Measurements from ENCODE around the gene DDX3X.

Gene DDX3X

DNA sequence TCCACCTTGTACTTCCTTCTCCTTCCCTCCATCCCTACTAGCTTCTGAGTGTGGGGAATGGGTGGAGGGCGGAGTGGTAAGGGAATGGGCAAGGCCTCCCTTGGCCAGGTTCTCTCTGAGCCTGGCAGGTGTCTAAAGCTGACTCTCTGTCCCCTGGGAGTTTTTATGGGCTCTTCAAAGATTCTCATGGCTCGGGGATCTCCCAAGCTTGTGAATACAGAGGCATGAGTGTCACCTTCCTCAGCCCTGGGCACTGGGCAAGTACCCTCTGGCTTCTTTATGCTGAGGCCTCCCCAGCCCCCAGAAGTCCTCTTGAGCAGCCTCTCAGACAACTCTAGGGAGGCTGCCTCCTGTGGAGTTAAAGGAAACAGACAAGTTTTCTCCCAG, 32.5 kb upstream of the DDX3X start:
- in situ Hi-C loops (cut with MboI; ENCODE audit: low sequenced_read_pairs, unreplicated experiment) = no loop called here
- DNase-seq (ENCODE audit: low spot score) = no peak
- TF ChIP-seq, protein P1, sequence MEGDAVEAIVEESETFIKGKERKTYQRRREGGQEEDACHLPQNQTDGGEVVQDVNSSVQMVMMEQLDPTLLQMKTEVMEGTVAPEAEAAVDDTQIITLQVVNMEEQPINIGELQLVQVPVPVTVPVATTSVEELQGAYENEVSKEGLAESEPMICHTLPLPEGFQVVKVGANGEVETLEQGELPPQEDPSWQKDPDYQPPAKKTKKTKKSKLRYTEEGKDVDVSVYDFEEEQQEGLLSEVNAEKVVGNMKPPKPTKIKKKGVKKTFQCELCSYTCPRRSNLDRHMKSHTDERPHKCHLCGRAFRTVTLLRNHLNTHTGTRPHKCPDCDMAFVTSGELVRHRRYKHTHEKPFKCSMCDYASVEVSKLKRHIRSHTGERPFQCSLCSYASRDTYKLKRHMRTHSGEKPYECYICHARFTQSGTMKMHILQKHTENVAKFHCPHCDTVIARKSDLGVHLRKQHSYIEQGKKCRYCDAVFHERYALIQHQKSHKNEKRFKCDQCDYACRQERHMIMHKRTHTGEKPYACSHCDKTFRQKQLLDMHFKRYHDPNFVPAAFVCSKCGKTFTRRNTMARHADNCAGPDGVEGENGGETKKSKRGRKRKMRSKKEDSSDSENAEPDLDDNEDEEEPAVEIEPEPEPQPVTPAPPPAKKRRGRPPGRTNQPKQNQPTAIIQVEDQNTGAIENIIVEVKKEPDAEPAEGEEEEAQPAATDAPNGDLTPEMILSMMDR (IDR thresholded peaks at IDR 0.05; ENCODE audit: borderline replicate concordance, control extremely low read depth, extremely low read depth, insufficient read depth, missing control alignments) = no peak

DNA sequence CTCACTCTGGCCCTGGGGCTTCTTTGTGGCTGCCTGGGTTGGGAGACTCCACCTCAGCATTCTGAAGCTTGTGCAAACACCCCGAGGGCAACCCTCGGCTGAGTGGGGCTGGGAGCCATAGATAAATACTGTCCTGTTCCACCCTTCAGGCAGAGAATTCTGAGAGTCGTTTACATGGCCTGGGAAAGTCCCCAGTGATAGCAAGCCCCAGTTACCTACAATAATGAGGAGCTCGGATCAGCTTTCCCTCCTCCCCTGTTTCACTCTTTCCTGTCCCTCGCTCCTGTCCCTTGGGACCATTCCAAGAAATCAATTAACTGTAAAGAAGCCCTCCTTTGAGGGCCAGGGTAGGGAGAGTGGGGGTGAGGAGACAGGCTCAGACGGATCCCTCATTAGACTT, 31.6 kb upstream of the DDX3X start:
- TF ChIP-seq, protein P1 (IDR thresholded peaks at IDR 0.05; ENCODE audit: borderline replicate concordance, control extremely low read depth, extremely low read depth, insufficient read depth, missing control alignments) = no peak
- in situ Hi-C loops (cut with MboI; ENCODE audit: low sequenced_read_pairs, unreplicated experiment) = no loop called here
- DNase-seq (ENCODE audit: low spot score) = no peak

DNA sequence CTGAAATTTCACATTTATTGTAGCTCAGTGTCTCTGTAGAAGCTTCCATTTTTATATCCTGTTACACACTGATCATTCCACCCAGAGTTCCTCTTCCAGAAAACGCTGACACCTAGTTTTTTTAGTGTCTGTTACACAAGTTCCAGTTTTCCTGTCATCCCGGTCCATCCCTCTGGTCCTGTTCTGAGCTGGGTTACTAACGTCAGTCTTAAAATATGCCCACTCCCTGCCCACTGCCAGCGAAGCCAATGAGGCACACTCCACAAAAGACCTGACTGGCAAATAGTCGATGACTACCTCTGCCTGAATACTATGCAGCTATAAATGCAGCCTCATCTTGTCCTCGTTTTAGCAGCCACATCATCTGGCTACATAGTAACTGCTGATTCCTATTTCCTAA, 30.9 kb upstream of the DDX3X start:
- DNase-seq (ENCODE audit: low spot score) = no peak
- TF ChIP-seq, protein P1 (IDR thresholded peaks at IDR 0.05; ENCODE audit: borderline replicate concordance, control extremely low read depth, extremely low read depth, insufficient read depth, missing control alignments) = no peak

DNA sequence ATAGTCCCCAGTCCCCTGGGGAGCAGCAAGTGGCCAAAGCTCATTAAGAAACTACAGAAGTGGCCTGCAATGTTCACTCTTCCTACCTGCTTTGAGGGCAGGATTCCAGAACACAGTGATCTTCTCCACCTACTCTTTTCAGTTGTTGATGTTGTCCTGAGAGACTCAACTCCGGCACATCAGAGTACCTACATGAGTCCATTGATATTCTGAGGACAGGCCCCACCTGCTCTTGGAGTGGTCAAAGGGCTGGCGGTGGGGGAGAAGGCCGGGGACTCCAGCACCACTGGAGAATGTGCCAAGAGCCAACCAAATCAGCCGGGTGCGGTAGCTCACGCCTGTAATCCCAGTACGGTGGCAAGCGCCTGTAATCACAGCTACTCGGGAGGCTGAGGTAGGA, 29.8 kb upstream of the DDX3X start:
- TF ChIP-seq, protein P1 (IDR thresholded peaks at IDR 0.05; ENCODE audit: borderline replicate concordance, control extremely low read depth, extremely low read depth, insufficient read depth, missing control alignments) = no peak
- DNase-seq (ENCODE audit: low spot score) = no peak
- in situ Hi-C loops (cut with MboI; ENCODE audit: low sequenced_read_pairs, unreplicated experiment) = no loop called here

More for the DNA sequence above, 30.9 kb upstream of the DDX3X start:
- in situ Hi-C loops (cut with MboI; ENCODE audit: low sequenced_read_pairs, unreplicated experiment) = no loop called here

DNA sequence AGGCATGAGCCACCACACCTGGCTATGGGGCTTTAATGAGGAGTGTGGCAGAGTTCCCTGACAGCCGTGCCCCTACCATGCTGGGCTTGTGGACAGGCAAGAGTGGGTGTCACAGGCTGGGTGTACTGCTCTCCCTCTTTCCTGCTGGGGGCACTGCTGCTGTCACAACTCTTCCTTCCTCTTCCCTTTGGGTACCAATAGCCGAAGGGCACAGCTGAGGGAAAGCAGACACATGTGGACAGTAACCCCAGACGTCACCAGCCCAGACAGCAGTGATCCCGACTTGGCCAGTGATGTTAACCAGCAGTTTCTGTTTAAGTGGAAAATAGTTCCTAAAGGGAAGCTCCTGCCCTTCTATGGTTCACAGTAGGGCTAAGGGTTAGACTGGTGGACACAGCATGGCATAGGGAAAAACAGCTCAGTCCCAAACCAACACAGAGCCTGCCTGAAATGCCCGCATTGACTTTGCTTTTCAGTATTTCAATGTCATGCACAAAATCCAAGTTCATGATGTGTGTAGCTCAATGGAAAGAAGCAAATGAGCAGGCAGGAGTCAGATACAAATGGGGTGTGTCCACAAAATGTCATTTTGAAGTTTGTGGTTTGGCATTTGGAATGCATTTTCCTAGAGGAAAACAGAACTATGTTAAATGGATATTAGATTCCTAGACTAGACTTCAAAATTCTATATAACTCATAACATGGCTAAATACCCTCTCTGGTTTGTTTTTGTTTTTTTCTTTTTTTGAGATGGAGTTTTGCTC, 24.9 kb upstream of the DDX3X start:
- DNase-seq (ENCODE audit: low spot score) = no peak
- TF ChIP-seq, protein P1 (IDR thresholded peaks at IDR 0.05; ENCODE audit: borderline replicate concordance, control extremely low read depth, extremely low read depth, insufficient read depth, missing control alignments) = no peak

DNA sequence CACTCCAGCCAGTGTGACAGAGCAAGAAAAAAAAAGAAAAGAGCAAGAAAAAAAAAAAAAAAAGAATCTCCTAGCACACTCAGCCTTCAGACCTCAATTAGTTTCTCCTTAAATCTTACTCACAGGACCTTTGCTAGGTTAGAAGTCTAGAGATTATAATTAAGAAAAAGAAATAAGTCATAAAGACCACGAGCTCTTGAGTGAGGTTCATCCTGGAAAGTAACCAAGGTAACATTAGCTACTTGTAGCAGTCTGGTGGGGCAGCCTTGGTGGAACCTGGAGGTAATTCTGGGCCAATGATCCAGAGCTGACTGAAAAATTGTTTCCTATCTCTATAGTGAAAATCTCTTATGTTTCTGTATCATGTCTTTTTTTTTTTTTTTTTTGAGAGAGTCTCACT, 21.2 kb upstream of the DDX3X start:
- in situ Hi-C loops (cut with MboI; ENCODE audit: low sequenced_read_pairs, unreplicated experiment) = no loop called here
- TF ChIP-seq, protein P1 (IDR thresholded peaks at IDR 0.05; ENCODE audit: borderline replicate concordance, control extremely low read depth, extremely low read depth, insufficient read depth, missing control alignments) = no peak
- DNase-seq (ENCODE audit: low spot score) = no peak

More for the DNA sequence above, 24.9 kb upstream of the DDX3X start:
- in situ Hi-C loops (cut with MboI; ENCODE audit: low sequenced_read_pairs, unreplicated experiment) = no loop called here
